Aorta (tissue), 5 donors: ENCODE results near the gene FER. TPM values are rescaled to one million over a fixed set of nuclear protein-coding genes. Genes with fewer than 3 reads are reported as not detected.

Experiments used
- ATAC-seq: fragments of 200-7000 bp; cut with Tn5 transposase; one replicate; pipeline ENCODE4 v1.9.1; 2022; ENCODE audit warnings: moderate library complexity; ENCODE audit not compliant: low FRiP score
- DNase-seq, 2 donors: peaks; one replicate each; pipeline ENCODE4 v3.0.0-alpha.2; 2020
- H3K27ac ChIP-seq, 2 donors: one replicate each; pipeline ENCODE4 v1.5.1; 2013; ENCODE audit warnings: low read length in 2 of 2, mild to moderate bottlenecking in 2 of 2, moderate library complexity in 2 of 2, control low read depth in 1 of 2, inconsistent platforms in 1 of 2, low read depth in 1 of 2
- H3K27me3 ChIP-seq, 2 donors: one replicate each; pipeline ENCODE4 v1.6.1; 2013; ENCODE audit warnings: control low read depth in 1 of 2, low read length in 1 of 2, mild to moderate bottlenecking in 1 of 2, moderate library complexity in 1 of 2; ENCODE audit not compliant: insufficient read depth in 2 of 2, control insufficient read depth in 1 of 2
- H3K36me3 ChIP-seq, 2 donors: one replicate each; pipeline ENCODE4 v1.6.1; 2013; ENCODE audit warnings: control low read depth in 1 of 2, low read length in 1 of 2, mild to moderate bottlenecking in 1 of 2; ENCODE audit not compliant: insufficient read depth in 2 of 2, control insufficient read depth in 1 of 2
- H3K4me1 ChIP-seq, 2 donors: one replicate each; pipeline ENCODE4 v1.6.1; 2013; ENCODE audit warnings: low read length in 2 of 2, control low read depth in 1 of 2, mild to moderate bottlenecking in 1 of 2, moderate library complexity in 1 of 2; ENCODE audit not compliant: insufficient read depth in 2 of 2, control insufficient read depth in 1 of 2
- H3K4me3 ChIP-seq, 2 donors: one replicate each; pipeline ENCODE4 v1.5.1; 2013; ENCODE audit warnings: low read length in 2 of 2, control low read depth in 1 of 2, mild to moderate bottlenecking in 1 of 2
- H3K9me3 ChIP-seq: one replicate; pipeline ENCODE4 v1.6.1; 2013; ENCODE audit warnings: mild to moderate bottlenecking, low read length; ENCODE audit not compliant: control insufficient read depth
- WGBS, 2 donors: extraction: QIAGEN DNeasy Blood & Tissue Kit; methylation state at CpG; one replicate each; pipeline ENCODE4 v1.1.7; 2013; 5-methylcytosine and 5-hydroxymethylcytosine counted together
- intact Hi-C, 2 donors: fragments of 100-400 bp; cut with DNase I; formaldehyde crosslinking; loops; one replicate each; pipeline versions ENCODE4 v1.14.2 to v1.15.0; 2022
- polyA plus RNA-seq, 2 donors: library from polyadenylated mRNA; stranded (reverse); fragments of 200-250 nt; gene quantifications; one replicate each; pipeline ENCODE4 v1.2.3, GENCODE V29; 2013
- total RNA-seq, 2 donors: library from RNA; stranded (reverse); fragmentation: NEBNext Ultra II Directional; extraction: Animal tissue kit (Norgen Biotek cat#: 25700); gene quantifications; one replicate each; pipeline ENCODE4 v1.2.1, GENCODE V29; 2021
- donor health status: healthy with polysubstance abuse.
- donor health status: Bipolar disorder and iron deficiency.
- donor health status: DM: no; HTN: no; CAD: no.
- donor health status: DM: no; HTN: no; CAD: no.
- donor health status: DM: yes; HTN: yes; CAD: no.

Gene FER
- total and polyA plus RNA-seq, 4 donors = 5.1 to 54.6 (median 27.8) TPM

DNA sequence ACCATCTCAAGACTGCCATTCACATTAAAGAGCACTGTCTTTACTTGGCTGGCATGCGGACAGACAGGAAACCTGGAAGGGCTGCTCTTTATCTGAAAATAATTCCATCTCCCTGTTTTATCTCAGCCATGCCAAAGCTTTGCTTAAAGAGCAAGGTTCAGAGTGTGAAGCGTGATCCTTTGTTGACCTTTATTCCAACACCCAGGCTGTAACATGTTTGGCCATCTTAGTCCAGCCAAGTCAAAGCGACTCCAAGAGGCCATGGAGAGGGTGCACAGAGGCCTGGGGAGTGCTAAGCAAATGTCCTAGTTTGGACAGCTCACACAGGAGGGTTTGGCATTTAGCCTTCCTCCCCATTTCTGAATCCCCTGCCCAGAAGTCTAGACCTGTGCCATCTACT, 467.3 kb downstream of the FER start:
- no peak for DNase-seq
- H3K9me3 ChIP-seq = no peaks in the 10 kb centered on the region
- WGBS, 2 donors = 91 to 92% methylated on average over 3 of the region's 3 CpGs
- H3K4me1 ChIP-seq = no peaks in the 10 kb centered on the region
- H3K27me3 ChIP-seq = no peaks in the 10 kb centered on the region
- no peak overlapping the region for H3K27ac ChIP-seq
- intact Hi-C loops = no loop called here
- no peaks in the 10 kb centered on the region for H3K36me3 ChIP-seq
- ATAC-seq = no peak
- no peak overlapping the region for H3K4me3 ChIP-seq

- ATAC-seq (no peak), DNase-seq (no peak)
- intact Hi-C loops = no loop called here
- Histone ChIP-seq H3K36me3 (no peaks in the 10 kb centered on the region), H3K27me3 (no peaks in the 10 kb centered on the region), H3K27ac (no peak overlapping the region), H3K4me1 (no peaks in the 10 kb centered on the region), H3K9me3 (no peaks in the 10 kb centered on the region), H3K4me3 (no peak overlapping the region)
- 53 to 57% methylated on average over 4 of the region's 4 CpGs for WGBS, 2 donors
Observed at GRCh38 chr5:109218818-109219217, 471.1 kb downstream of the FER start.

- Histone ChIP-seq H3K9me3 (no peaks in the 10 kb centered on the region), H3K4me3 (no peak overlapping the region), H3K36me3 (no peaks in the 10 kb centered on the region), H3K27ac (no peak overlapping the region), H3K27me3 (no peaks in the 10 kb centered on the region), H3K4me1 (no peaks in the 10 kb centered on the region)
- DNase-seq = no peak
- no peak for ATAC-seq
- intact Hi-C loops = no loop called here
- WGBS, 2 donors = 93 to 95% methylated on average over 9 of the region's 9 CpGs
Observed at GRCh38 chr5:109223531-109223930, 475.8 kb downstream of the FER start.

DNA sequence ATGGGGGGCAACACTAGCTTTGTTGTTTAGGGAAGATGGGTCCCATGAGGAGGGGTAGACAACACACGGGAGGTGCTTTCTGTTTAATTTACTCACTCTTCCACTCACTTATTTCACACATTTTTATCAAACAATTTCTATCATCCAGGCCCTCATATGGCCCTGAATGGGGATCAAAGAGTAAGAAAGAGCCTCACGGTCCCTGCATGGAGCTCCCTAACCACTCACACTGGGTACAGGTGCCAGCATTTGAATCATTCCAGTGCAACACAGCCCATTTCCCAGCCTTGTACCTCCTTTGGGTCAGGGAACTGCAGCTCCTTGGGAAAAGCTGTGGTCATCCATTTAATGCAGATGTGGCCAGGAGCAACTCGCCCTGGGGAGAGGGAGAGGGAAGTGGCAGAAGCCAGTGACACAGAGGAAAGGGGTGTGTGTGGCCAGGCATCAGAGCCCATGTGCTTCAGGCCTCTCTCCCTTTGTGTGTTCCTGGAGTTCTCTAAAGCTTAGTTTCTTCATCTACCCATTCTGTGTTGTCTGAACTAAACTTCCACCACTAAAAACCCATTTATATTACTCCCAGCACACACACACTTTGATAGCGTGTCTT, 476.7 kb downstream of the FER start:
- DNase-seq (no peak), ATAC-seq (no peak)
- Histone ChIP-seq H3K27me3 (no peaks in the 10 kb centered on the region), H3K36me3 (no peaks in the 10 kb centered on the region), H3K4me3 (no peak overlapping the region), H3K9me3 (peaks cover under 1% of the 10 kb centered on the region), H3K27ac (no peak overlapping the region), H3K4me1 (no peaks in the 10 kb centered on the region)
- WGBS, 2 donors = 89 to 91% methylated on average over 4 of the region's 4 CpGs
- intact Hi-C loops = no loop called here

- no peaks in the 10 kb centered on the region for H3K36me3 ChIP-seq
- no peaks in the 10 kb centered on the region for H3K4me1 ChIP-seq
- intact Hi-C loops = no loop called here
- ATAC-seq = no peak
- no peak overlapping the region for H3K4me3 ChIP-seq
- peaks cover 2% of the 10 kb centered on the region for H3K9me3 ChIP-seq
- no peaks in the 10 kb centered on the region for H3K27me3 ChIP-seq
- H3K27ac ChIP-seq = no peak overlapping the region
- 76 to 77% methylated on average over 11 of the region's 11 CpGs for WGBS, 2 donors
- no peak for DNase-seq
Observed at GRCh38 chr5:109225716-109226625, 478.3 kb downstream of the FER start.

- peaks cover 2% of the 10 kb centered on the region for H3K9me3 ChIP-seq
- ATAC-seq (no peak), DNase-seq (no peak)
- intact Hi-C loops = no loop called here
- no peaks in the 10 kb centered on the region for H3K36me3 ChIP-seq
- H3K4me1 ChIP-seq = no peaks in the 10 kb centered on the region
- H3K27me3 ChIP-seq = no peaks in the 10 kb centered on the region
- H3K4me3 ChIP-seq = no peak overlapping the region
- no peak overlapping the region for H3K27ac ChIP-seq
- WGBS, 2 donors = 91 to 97% methylated on average over 2 of the region's 2 CpGs
Observed at GRCh38 chr5:109230369-109230768, 482.7 kb downstream of the FER start.

DNA sequence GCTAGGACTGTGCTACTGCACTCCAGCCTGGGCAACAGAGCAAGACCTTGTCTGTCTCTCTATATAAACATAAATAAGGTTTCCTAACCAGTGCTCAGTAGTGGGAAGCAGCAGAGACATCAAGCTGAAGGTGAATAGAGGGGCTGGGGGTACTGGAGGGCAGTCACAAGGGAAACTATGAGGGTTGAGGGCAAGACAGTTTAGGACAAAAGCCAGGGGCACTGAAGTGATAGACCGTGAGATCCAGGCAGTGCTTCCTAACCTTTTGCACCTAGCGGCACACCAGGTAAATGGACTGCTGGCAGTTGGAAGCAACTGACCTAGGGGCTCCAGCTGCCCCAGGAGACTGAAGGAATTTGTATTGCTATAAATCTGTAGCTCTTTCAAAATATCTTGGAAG, 483.6 kb downstream of the FER start:
- H3K4me1 ChIP-seq = no peaks in the 10 kb centered on the region
- WGBS, 2 donors = 86 to 88% methylated on average over 2 of the region's 2 CpGs
- no peak overlapping the region for H3K4me3 ChIP-seq
- DNase-seq (no peak), ATAC-seq (no peak)
- H3K27ac ChIP-seq = no peak overlapping the region
- H3K9me3 ChIP-seq = peaks cover 2% of the 10 kb centered on the region
- intact Hi-C loops = no loop called here
- no peaks in the 10 kb centered on the region for H3K36me3 ChIP-seq
- no peaks in the 10 kb centered on the region for H3K27me3 ChIP-seq

- ATAC-seq (no peak), DNase-seq (no peak)
- Histone ChIP-seq H3K9me3 (peaks cover 8% of the 10 kb centered on the region), H3K4me3 (no peak overlapping the region), H3K27ac (no peak overlapping the region), H3K27me3 (no peaks in the 10 kb centered on the region), H3K4me1 (no peaks in the 10 kb centered on the region), H3K36me3 (no peaks in the 10 kb centered on the region)
- intact Hi-C loops = no loop called here
- 87 to 94% methylated on average over 4 of the region's 4 CpGs for WGBS, 2 donors
Observed at GRCh38 chr5:109234381-109234780, 486.7 kb downstream of the FER start.

- 86 to 88% methylated on average over 5 of the region's 5 CpGs for WGBS, 2 donors
Observed at GRCh38 chr5:109239456-109239855, 491.8 kb downstream of the FER start.

More at GRCh38 chr5:109239456-109239855, 491.8 kb downstream of the FER start:
- no peak overlapping the region for H3K4me3 ChIP-seq
- H3K36me3 ChIP-seq = no peaks in the 10 kb centered on the region
- H3K27ac ChIP-seq = no peak overlapping the region
- no peaks in the 10 kb centered on the region for H3K27me3 ChIP-seq
- H3K4me1 ChIP-seq = no peaks in the 10 kb centered on the region
- intact Hi-C loops = no loop called here
- H3K9me3 ChIP-seq = peaks cover 6% of the 10 kb centered on the region
- ATAC-seq = no peak
- DNase-seq = no peak
